RPMI7951 (cell line): ENCODE results near the gene HNRNPA3. TPM values are rescaled to one million over a fixed set of nuclear protein-coding genes. Genes with fewer than 3 reads are reported as not detected.

ENCODE experiments used
- DNase-seq: peaks from one replicate; pipeline ENCODE4 v3.0.0-alpha.2; 2012; ENCODE audit warnings: low read depth
- total RNA-seq: library from RNA; depleted of rRNA; stranded (reverse); fragments of >200 nt; shearing (Covaris generic); gene quantifications from 2 replicates; pipeline ENCODE4 v1.2.3, GENCODE V29; 2014; rRNA removed

Gene HNRNPA3
- total RNA-seq, 1 experiment from 2014 or later: 54.2 TPM

DNA sequence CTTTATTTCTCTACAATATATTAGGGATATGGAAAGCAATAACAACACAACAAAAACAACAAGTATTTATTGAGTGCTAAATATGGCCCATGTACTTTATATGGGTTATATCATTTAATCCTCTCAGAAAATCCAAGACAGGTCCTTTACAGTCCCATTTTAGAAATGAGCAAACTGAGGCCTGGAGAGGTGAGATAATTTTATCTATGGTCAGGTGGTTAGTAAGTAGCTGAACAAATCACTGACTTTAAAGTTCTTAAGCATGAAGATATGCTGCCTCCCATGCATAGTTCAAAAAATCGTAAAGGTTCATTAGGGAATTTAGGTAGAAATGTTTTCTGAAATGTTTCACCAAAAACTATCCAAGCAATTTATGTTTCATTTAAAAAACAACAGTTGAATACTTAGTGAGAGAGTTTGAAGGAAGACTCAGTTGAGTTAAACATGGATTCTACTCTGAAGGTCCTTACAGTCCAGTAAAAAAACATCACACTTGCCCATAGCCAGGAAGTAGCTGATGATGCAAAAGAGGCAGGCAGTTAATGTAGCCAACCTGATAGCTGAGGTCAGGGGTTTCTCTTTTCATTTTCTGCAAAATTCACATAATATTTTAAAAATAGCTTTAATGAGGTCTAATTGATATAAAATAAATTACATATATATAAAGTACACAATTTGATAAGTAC lies 59.5 kb downstream of the HNRNPA3 start:
- DNase-seq: no peak

DNA sequence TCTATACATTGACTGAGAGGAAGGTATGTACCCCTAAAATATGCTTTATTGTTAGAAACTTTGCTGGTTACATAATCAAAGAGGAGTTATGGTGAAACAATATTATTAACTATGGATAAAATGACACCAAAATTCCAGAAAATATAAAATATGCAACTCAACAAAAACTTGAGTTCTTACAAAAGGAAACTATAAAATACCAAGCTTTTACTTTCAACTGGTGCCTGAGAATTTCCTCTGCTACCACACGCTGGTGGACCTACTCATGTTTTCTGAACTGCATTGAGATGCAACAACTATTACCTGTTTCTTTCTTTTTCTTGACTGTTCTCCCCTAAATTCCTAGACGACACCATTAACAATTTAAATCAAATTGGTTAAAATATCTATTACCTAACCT lies 60.2 kb downstream of the HNRNPA3 start:
- no peak for DNase-seq

DNA sequence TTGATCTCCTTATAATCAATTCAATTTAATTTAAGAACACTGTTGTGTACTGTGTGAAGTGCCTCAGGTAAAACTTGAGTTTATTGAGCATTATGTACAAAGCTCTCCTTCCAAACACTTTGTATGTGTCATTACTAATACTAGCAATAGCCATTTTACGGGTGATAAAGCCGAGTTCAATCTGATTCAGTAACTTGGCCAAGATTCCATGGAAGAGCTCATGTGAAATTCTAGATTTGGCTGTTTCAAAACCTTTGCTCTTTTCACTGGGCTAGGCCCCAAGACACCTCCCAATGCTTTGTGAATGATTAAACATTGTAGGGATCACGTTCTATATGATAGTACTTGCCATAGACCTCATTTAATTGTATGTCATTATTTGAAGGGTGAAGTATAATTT lies 60.8 kb downstream of the HNRNPA3 start:
- DNase-seq: no peak

Other genes starting within 250 kb of the HNRNPA3 start
- 64.9 and 85.1 TPM in 2 replicates for gene NFE2L2, start 51.9 kb downstream of the HNRNPA3 start, total RNA-seq
- gene AGPS, start 180.0 kb downstream of the HNRNPA3 start, total RNA-seq: 41.2 and 43.7 TPM in 2 replicates